HEK293 (cell line): ENCODE measurements around the gene PRAC1.

Experiments used
- MEIS1 ChIP-seq: sonication (generic); formaldehyde crosslinking; IDR thresholded peaks from 2 replicates; pipeline ENCODE4 v1.8.1; 2022; ENCODE audit warnings: missing genetic modification reagents, mild to moderate bottlenecking, borderline replicate concordance
- REPIN1 ChIP-seq: fragments of 450-650 bp; formaldehyde crosslinking; IDR thresholded peaks from 2 replicates; pipeline ENCODE4 v1.5.1; 2017; ENCODE audit warnings: missing biosample characterization, missing genetic modification characterization, low read depth
- TF ChIP-seq, protein P1 (sequence below): fragments of 450-650 bp; formaldehyde crosslinking; IDR thresholded peaks from 2 replicates; pipeline ENCODE4 v1.5.1; 2016; ENCODE audit warnings: missing biosample characterization, missing genetic modification characterization

DNA sequence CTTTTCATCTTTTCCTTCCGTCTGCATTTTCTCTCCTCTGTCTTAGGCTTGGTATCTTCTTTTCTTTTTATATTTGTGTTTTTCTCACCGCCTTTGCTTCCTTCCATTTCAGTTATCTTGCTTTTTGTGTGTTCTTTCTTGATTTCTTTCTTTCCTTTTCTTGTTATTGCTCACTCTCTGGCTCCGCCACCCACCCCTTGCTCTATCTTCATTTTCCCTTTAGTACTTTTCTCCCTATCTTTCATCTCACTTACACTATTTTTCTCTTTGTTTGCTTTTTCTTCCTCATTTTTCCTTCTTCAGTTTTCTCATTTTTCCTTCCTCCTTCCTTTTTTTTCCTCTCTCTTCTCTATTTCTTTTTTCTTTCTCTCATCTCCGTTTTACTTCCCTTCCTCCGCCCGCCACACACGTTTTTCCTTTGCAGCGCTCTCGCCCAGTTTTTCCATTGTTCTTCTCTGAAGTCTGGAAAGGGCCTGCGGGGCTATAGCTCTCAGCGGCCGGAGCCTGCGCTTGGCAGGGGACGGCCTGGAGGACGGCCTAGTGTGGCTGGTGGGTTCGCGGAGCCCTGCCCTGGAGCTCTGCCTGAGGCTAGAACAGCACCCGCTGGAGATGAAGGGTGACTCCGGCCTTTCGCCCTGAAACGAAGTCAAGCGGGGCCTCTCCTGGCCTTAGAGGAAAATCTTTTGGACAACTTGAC, 11.5 kb upstream of the PRAC1 start:
- no peak for TF ChIP-seq MEIS1 (CRISPR knock-in tag)
- TF ChIP-seq REPIN1, result no peak
- TF ChIP-seq, protein P1, sequence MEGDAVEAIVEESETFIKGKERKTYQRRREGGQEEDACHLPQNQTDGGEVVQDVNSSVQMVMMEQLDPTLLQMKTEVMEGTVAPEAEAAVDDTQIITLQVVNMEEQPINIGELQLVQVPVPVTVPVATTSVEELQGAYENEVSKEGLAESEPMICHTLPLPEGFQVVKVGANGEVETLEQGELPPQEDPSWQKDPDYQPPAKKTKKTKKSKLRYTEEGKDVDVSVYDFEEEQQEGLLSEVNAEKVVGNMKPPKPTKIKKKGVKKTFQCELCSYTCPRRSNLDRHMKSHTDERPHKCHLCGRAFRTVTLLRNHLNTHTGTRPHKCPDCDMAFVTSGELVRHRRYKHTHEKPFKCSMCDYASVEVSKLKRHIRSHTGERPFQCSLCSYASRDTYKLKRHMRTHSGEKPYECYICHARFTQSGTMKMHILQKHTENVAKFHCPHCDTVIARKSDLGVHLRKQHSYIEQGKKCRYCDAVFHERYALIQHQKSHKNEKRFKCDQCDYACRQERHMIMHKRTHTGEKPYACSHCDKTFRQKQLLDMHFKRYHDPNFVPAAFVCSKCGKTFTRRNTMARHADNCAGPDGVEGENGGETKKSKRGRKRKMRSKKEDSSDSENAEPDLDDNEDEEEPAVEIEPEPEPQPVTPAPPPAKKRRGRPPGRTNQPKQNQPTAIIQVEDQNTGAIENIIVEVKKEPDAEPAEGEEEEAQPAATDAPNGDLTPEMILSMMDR (tag by site-specific recombination), result no peak
